ENCODE measurements around the gene CCDC188. TPM values are rescaled to one million over a fixed set of nuclear protein-coding genes. Genes with fewer than 3 reads are reported as not detected.
A peak's percentile ranks its signal among the peaks of the same experiment; 100 is the strongest.

Gene CCDC188
- total and polyA plus RNA-seq, 9 of the 15 experiments (the other 6 are each of a cell fraction or from before 2014, with no cell fraction given), result not detected

GRCh38 chr22:20109411-20110358, 41.2 kb downstream of the CCDC188 start (continued):
- no peak for TF ChIP-seq FIP1L1 (IDR thresholded peaks at IDR 0.05; ENCODE audit: low read depth, low read length, poor library complexity, severe bottlenecking)
- no peak for TF ChIP-seq TFAP4 (CRISPR knock-in tag; IDR thresholded peaks at IDR 0.05; ENCODE audit: borderline replicate concordance)
- 0 out of 2 replicates have a peak, but pooled peaks have one; percentile 35 for TF ChIP-seq ELF2 (CRISPR knock-in tag; IDR thresholded peaks at IDR 0.05)
- no peak for TF ChIP-seq CBX3 (IDR thresholded peaks at IDR 0.05; ENCODE audit: borderline replicate concordance in 1 of 2, low read length in 2 of 2)
- no peak for TF ChIP-seq CREB5 (CRISPR knock-in tag; IDR thresholded peaks at IDR 0.05)
- 0 out of 4 replicates have a peak, but pooled peaks of 1 of the 2 experiments have one; percentile 6 for TF ChIP-seq SIX5 (IDR thresholded peaks at IDR 0.05; ENCODE audit: borderline replicate concordance in 1 of 2, insufficient read depth in 1 of 2, low read depth in 1 of 2, low read length in 2 of 2)
- TF ChIP-seq ZNF764 (CRISPR knock-in tag; IDR thresholded peaks at IDR 0.05; ENCODE audit: low read depth), result peak; percentile 10; the same call in 1 of the 2 replicates
- TF ChIP-seq CBX1 (IDR thresholded peaks at IDR 0.05; ENCODE audit: low read depth), result no peak
- TF ChIP-seq RBM14 (IDR thresholded peaks at IDR 0.05; ENCODE audit: borderline replicate concordance, insufficient read depth, low read depth, low read length), result no peak
- no peak for TF ChIP-seq NUFIP1 (IDR thresholded peaks at IDR 0.05; ENCODE audit: partially characterized antibody)
- TF ChIP-seq BRCA1 (IDR thresholded peaks at IDR 0.05), result no peak
- TF ChIP-seq BRCA1 (CRISPR knock-in tag; IDR thresholded peaks at IDR 0.05), result no peak
- no peak for TF ChIP-seq TSHZ1 (CRISPR knock-in tag; IDR thresholded peaks at IDR 0.05)
- no peak for TF ChIP-seq RFX5 (IDR thresholded peaks at IDR 0.05; ENCODE audit: low read depth, low read length)
- no peak for TF ChIP-seq MXD1 (CRISPR knock-in tag; IDR thresholded peaks at IDR 0.05; ENCODE audit: borderline replicate concordance, poor library complexity, severe bottlenecking)
- no peak for TF ChIP-seq SREBF2 (CRISPR knock-in tag; IDR thresholded peaks at IDR 0.05)
